BJ (cell line): ENCODE data around the gene DNAH7. TPM values are rescaled to one million over a fixed set of nuclear protein-coding genes. Genes with fewer than 3 reads are reported as not detected.

Source experiments
- CTCF ChIA-PET: fragments of 350-600 bp; formaldehyde crosslinking; extraction: SDS; loops from one replicate; lab custom pipeline; 2021; ENCODE audit warnings: antibody characterized with exemption, inconsistent platforms; lab: Yijun Ruan, JAX
- POLR2A ChIA-PET: fragments of 300-600 bp; sonication (Branson Sonifier 250); formaldehyde crosslinking; extraction: SDS; loops from one replicate; lab custom pipeline; 2021; ENCODE audit warnings: antibody characterized with exemption; lab: Charles Lee
- DNase-seq: peaks from one replicate; pipeline ENCODE4 v3.0.0-alpha.2; 2011; ENCODE audit warnings: low read depth
- H3K27me3 ChIP-seq: 2 replicates; pipeline ENCODE4 v1.6.0; 2011; ENCODE audit warnings: low read length; ENCODE audit not compliant: control insufficient read depth, insufficient read depth
- H3K36me3 ChIP-seq: 2 replicates; pipeline ENCODE4 v1.5.1; 2011; ENCODE audit warnings: low read length; ENCODE audit not compliant: control insufficient read depth, insufficient read depth
- H3K4me3 ChIP-seq: 2 replicates; pipeline ENCODE4 v1.5.1; 2011; ENCODE audit warnings: low read depth, mild to moderate bottlenecking, control low read depth, low read length
- CTCF ChIP-seq: IDR thresholded peaks from 2 replicates; pipeline ENCODE4 v1.5.1; 2011; ENCODE audit warnings: low read depth, mild to moderate bottlenecking, control low read depth, inconsistent platforms, low read length, moderate library complexity; ENCODE audit not compliant: insufficient read depth
- polyA plus RNA-seq: library from polyadenylated mRNA; depleted of rRNA; stranded (reverse); fragments of >200 nt; gene quantifications from 2 replicates; pipeline ENCODE4 v1.2.3, GENCODE V29; 2011

Gene DNAH7
- polyA plus RNA-seq, 1 experiment = 0.15 TPM

DNA sequence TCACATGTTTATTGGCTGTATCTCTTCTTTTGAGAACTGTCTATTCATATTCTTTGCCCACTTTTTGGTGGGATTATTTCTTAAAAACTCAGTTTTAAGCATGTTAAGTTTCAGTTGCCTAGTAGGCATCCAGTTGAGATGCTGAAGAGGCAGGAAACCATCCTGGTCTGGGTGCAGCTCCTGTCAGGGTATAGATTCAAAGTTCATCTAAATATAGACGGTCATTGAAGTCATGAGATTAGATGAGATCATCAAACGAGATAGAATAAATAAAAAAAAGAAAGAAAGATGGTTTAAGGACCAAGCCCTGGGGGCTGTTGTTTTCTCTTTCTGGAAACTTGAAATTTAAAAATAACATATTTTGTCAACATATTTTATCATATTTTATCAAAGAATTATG lies 9.2 kb upstream of the DNAH7 start:
- no peak for TF ChIP-seq CTCF
- Histone ChIP-seq H3K4me3 (no peak overlapping the region), H3K36me3 (no peaks in the 10 kb centered on the region), H3K27me3 (no peaks in the 10 kb centered on the region)
- CTCF ChIA-PET = interaction anchor here (0.6 to 5.6 kb wide), 28 partner anchors 10 to 387 kb away, joined by 3 to 56 read pairs (median 4); partner anchors contain the start of genes DNAH7 and STK17B
- DNase-seq = no peak
- POLR2A ChIA-PET = interaction anchor here (0.6 kb wide), 1 partner anchor 230 kb away, joined by 3 read pairs; no protein-coding TSS in a partner anchor

DNA sequence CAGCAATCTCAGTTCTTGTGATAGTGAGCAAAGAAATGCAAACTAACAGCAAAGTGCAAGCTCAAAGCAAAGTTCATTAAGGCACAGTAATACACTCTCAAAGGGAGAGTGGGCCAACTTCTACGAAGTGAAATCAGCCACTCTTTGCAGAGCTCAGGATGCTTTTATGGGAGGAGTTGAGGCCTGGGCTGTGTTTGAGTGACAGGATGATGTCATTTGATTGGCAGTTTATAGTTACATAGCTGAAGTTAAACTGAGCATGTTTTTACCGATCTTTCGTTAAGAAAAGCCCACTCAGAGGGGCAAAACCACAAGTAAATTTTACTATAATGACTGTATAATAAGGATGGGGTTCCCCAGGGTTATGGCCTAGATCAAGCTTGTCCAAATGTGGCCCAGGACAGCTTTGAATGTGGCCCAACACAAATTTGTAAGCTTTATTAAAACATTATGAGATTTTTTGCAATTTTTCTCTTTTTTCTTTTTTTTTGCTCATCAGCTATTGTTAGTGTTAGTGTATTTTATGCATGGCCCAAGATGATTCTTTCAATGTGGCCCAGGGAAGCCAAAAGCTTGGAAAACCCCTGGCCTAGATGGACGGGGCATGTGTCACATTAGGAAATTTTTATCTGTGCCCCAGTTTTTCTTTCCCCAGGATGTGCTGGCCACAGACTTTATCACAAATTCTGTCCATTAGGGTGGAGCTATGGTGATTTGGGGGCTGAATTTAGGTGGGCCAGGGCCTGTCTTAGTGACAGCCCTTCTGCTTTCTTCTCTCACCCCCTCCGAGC lies 8.3 kb upstream of the DNAH7 start:
- no peak for DNase-seq
- ChIA-PET CTCF (interaction anchor here (2.0 to 5.6 kb wide), 6 partner anchors 9 to 260 kb away, joined by 7 to 56 read pairs (median 26); partner anchors contain the start of genes DNAH7 and STK17B), POLR2A (no interaction called here)
- no peaks in the 10 kb centered on the region for H3K27me3 ChIP-seq
- H3K4me3 ChIP-seq = no peak overlapping the region
- TF ChIP-seq CTCF = no peak
- no peaks in the 10 kb centered on the region for H3K36me3 ChIP-seq

GRCh38 chr2:196075196-196075595 lies 6.6 kb upstream of the DNAH7 start:
- DNase-seq = no peak
- ChIA-PET POLR2A (interaction anchor here (0.5 kb wide), 1 partner anchor 217 kb away, joined by 3 read pairs; no protein-coding TSS in a partner anchor), CTCF (interaction anchor here (0.7 to 1.7 kb wide), 2 partner anchors 224 to 378 kb away, joined by 3 read pairs; no protein-coding TSS in a partner anchor)
- no peak overlapping the region for H3K4me3 ChIP-seq
- no peak for TF ChIP-seq CTCF
- H3K27me3 ChIP-seq = no peaks in the 10 kb centered on the region
- no peaks in the 10 kb centered on the region for H3K36me3 ChIP-seq

DNA sequence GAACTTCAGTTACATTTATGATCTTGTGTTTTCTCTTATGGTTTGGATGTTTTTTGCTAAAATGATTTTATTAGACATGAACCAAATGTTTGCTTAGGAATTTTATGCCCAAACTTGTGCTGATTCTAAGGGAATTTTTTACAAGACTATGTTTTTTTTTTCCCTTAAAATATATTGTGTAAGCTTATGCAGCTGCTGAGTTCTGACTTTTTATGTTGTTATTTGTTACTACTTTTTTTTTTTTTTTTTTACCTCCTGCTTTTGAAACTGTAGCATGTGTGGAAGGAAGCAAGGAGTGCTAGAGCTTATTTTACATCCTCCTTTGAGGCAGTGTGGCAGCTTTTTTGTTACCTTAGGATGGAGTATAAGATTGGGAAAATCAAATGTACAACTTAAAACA lies 6.0 kb upstream of the DNAH7 start:
- POLR2A ChIA-PET = interaction anchor here (0.6 kb wide), 1 partner anchor 720 kb away, joined by 4 read pairs; no protein-coding TSS in a partner anchor
- no peak for DNase-seq
- TF ChIP-seq CTCF = no peak
- CTCF ChIA-PET = interaction anchor here (0.7 to 1.7 kb wide), 2 partner anchors 323 to 378 kb away, joined by 3 read pairs; no protein-coding TSS in a partner anchor
- Histone ChIP-seq H3K4me3 (no peak overlapping the region), H3K27me3 (no peaks in the 10 kb centered on the region), H3K36me3 (no peaks in the 10 kb centered on the region)

DNA sequence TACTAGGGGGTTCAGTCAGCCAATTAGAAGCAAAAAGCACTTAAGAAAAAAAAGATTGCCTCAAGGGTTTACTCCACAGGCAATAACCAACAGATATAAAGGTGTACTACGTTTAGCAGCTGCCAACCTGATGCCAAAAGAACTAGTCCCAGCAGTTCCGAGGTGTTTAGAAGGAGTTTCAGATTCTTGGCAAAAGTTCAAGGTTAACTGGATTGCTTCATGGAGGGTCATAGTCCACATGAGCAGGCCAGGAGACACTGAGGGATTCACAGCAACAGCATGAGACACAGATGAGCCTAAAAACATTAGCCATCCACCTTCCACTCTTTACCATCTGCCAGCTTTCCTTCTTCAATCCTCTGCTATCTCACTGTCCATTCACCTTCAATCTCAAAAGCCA lies 4.9 kb upstream of the DNAH7 start:
- ChIA-PET POLR2A (no interaction called here), CTCF (interaction anchor here (1.0 kb wide), 1 partner anchor 265 kb away, joined by 3 read pairs; no protein-coding TSS in a partner anchor)
- TF ChIP-seq CTCF = no peak
- no peaks in the 10 kb centered on the region for H3K36me3 ChIP-seq
- H3K4me3 ChIP-seq = no peak overlapping the region
- DNase-seq = no peak
- H3K27me3 ChIP-seq = no peaks in the 10 kb centered on the region
